NOMO-1 (cell line): ENCODE measurements around the gene TRIOBP.
"Not testable (repeated sequence)": the region's sequence is repeated elsewhere in the genome, so short reads cannot be mapped to it uniquely, and the experiment has no call there.

Experiments used
- DNase-seq, 2 experiments: peaks; one replicate each; lab custom pipeline; 2025; ENCODE audit not compliant: unreplicated experiment in 2 of 2; lab: John Stamatoyannopoulos, UW

Gene TRIOBP

DNA sequence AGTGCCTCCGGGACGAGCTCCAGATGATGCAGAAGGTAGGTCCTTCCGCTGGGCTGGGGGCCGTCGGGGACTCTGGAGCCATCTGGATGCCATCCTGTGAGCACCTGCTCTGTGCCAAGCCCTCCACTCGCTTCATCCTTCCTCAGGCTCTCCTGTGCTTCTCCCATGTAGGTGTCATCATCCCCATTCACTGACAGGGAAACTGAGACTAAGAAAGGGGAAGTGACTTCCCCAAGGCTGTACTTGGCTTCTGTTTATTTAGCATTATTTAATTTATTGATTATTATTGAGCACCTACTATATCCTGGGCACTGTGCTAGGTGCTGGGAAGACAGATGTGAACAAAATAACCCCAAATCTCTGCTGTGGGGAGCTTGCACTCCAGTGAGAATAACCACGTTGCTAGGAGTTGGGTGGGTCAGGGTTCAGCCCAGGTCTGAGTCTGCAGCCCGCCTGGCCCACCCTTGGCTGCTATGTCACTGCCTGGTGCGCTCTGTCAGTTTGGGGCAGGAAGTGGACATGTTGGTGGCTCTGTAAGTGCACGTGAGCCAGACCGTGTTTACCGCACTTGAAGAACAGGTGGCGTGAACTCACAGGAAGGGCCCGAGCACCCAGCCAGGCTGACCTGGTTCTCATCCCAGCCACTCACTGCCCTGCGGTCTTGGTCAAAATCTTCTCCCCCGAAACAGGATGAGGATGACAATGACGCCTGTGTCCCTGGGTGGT lies 75.0 kb downstream of the TRIOBP start:
- no peak for DNase-seq

DNA sequence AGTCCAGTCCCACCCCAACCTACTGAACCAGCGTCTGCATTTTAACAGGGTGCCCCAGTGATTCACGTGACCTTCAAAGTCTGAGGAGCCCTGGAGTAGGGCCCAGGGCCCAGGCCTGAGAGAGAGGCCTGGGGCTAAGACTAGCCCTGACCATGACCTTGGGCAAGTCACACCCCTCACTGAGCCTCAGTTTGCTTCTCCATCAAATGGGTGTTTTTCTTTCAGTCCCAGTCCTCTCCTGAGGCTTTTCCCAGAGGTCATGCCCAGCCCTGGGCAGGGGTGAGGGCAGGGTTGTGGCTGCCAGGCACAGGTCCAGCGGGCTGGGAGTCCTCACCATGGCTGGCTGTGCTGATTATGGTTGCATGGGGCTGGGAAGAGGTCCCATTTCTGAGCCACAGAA lies 77.9 kb downstream of the TRIOBP start:
- no peak for DNase-seq

DNA sequence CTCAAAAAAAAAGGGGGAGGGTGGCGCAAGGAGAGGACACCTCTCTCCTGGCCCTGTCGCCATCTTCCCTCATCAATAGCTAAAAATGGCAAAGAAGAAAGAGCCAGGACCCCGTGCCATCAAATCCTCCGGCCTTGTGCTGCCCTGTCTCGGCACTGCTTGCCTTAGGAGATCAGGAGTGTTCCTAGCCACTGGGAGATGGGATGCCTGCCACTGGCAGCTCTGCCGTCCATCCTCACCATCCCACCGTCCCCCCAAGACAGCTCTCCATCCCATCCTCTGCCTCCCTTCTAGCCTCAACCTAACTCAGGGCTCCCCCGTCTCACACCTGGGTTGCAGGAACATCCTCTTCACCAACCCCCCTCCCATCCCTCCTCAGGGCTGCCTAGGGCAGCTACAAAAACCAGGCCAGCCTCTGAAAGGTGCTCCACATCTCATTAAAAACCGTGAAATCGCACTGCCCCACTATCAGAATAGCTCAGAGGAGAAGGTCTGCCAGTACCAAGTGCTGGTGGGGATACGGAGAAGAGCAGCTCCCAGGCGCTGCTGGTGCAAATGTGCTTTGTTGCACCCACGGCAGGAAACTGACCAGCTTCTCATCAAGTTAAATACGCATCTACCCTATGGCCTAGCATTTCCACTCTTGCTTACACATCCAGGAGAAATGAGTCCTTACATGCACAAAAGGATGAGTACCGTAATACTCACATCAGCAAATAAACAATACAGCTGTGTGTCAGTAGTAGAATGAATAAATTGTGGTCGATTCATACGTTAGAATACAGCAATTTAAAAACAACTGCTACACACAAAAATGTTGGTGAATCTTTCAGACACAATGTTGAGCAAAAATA lies 79.2 kb downstream of the TRIOBP start:
- DNase-seq = no peak

DNA sequence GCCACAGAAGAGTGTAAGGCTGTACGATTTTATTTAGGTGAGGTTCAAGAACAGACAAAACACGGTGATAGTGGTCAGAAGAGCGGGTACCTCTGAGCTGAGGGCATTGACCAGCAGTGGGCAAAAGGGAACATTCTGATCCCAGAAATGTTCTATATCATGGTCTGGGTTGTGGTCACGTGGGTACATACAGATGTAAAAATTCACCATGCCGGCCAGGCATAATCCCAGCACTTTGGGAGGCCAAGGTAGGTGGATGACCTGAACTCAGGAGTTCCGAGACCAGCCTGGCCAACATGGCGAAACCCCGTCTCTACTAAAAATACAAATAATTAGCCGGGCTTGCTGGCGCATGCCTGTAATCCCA lies 79.8 kb downstream of the TRIOBP start:
- DNase-seq = no peak

DNA sequence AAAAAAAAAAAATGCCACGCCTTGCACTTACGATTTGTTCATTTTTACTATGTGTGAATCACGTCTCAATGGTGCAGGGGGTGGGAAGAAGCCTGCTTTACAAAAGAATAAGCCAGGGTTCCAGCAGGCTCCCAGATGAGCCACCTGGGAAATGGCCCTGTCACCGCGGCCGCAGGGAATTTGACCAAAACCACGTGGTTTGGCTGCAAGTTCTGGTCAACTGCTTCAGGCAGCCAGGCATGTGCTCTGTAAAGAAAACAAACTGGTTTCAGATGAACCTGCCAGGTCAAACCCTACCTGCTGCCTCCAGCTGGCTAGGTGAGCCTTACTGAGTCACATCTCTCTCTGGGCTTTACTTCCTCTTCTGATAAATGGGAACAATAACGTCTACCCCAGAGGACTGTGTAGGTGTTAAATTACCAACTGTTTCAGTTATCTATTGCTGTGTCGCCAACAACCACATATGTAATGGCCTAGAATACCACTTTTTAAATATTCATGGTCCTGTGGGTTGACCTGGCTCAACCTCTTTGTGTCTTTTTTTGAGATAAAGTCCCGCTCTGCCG lies 80.4 kb downstream of the TRIOBP start:
- no peak for DNase-seq

DNA sequence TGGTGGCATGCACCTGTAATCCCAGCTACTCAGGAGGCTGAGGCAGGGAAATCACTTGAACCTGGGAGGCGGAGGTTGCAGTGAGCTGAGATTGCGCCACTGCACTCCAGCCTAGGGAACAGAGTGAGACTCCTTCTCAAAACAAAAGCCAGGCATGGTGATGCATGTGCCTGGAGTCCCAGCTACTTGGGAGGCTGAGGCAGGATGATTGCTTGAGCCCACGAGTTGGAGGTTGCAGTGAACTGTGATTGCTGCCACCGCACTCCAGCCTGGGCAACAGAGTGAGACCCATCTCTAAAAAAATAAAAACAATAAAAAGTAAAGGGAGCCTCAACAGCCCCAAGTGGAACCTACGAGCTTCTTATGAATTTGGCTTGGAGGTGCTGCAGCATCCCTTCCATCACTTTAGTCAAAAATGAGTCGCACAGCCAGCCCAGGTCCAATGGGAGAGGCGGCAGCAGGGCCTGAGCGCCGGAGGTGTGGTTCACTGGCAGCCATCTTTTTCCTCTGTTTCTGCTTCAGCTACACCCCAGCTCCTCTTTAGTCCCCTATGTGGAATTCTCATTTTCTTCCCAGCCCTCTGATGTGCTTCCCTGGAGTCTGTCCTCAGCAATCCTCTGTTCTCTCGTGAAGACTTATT lies 81.6 kb downstream of the TRIOBP start:
- DNase-seq = no peak

DNA sequence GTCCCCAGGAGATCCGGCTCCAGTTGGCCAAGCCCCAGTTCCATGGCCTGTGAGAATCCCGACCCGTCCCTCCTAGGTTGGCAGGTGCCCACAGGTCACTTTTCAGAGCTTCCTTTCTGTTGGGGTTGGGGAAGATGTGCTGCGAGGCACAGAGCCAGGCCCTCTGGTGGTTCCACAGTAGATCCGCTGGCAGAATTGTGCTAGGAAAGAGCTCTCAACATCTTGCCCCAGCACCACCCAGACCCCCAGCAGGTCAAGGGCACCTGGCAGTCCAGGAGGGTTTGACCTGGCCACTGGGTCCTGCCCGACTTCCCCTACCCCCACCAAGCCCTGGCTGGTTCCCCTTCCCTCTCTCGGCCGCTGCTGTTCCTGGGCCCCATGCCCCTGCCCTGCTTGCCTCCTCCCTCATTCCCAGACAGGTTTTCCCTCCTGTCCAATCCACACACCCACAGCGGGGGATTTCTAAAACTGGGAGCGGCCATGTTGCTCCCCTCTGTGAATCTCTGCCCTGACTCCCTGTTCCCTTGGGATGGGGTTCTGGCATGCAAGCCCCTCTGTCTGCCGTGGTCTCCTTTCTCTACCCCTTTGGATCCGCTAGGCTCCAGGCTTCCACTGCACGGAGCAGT lies 84.7 kb downstream of the TRIOBP start:
- no peak for DNase-seq

DNA sequence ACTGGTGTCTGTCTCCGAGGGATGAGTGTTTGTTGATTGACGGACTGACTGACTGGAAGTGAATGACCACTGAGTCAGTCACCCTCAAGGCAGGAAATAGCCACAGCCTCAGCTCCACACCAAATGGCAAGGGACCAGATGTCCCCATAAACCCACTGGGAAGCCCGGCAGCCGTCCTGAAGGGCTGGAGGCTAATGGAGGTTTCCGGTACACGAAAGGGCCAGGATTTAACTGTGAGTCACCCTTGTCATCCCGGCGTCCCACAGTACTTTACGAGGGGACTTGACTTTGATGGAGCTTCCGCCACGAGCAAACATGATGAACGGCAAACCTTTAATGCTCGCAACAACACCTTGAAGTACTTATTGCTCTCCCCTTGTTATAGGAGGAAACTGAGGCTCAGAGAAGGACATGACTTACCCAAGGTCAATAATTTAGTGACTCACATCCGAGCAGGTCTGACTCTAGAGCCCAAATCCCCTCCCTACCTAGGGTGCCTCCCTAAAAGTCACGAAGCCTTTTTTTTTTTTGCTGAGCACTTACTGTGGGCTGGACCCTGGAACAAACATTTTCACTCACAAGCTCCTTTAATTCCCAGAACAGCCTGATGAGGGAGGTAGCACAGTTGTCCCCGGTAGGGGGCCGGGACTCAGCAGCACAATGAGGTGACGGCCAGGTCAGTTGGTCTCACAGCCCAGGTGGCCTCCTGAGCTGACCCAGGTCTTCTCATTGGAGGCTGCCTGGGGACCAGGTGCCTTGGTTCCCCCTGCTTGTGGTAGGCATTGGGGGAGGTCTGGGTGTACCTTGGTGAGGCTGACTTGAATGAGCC lies 85.7 kb downstream of the TRIOBP start:
- no peak for DNase-seq

DNA sequence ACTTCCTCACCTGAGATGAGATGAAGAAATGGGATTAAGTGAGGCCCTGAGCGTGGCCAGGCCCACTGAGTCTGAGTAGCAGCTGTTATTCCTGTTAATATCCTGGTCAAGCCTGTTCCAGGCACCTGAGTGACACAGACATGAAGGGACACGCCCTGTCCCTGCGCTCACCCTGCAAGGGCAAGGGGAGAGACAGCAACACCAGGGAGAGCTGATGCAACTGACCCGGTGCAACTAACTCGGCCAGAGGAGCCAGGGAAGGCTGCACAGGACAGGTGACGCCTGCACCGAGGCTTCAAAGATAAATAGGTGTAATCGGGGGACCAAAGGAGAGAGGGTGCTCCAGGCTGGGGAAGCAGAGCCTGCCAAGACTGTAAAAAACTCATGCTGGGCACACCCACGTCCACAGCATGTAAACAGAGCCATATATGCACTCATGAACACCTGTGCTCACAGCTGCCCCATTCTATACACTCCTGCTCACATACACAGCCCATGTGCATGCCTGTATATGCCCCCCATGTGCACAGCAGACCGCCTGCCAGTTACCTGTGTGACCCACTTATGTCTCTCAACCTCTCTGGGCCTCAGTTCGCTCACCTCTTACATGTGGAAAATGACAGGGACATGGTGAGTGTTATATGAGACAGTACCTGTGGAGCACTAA lies 88.1 kb downstream of the TRIOBP start:
- DNase-seq = no peak

DNA sequence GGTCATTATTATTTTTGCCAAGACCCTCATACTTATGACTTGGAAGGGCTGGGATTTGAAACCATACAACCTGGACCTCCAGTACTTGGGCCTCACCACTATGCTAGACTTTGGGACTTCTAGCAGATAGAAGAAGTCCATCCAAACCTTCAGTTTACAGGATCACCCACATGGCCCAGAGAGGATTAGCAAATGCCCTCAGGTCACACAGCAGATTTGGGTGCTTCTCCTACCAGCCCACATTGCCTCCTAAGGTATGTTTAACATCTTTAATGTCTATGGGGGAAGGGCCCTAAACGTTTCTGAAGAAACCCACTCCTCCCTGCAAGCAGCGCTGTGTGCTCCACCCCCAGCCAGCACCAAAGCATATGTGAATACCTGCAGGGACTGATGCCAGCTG lies 93.4 kb downstream of the TRIOBP start:
- no peak for DNase-seq

DNA sequence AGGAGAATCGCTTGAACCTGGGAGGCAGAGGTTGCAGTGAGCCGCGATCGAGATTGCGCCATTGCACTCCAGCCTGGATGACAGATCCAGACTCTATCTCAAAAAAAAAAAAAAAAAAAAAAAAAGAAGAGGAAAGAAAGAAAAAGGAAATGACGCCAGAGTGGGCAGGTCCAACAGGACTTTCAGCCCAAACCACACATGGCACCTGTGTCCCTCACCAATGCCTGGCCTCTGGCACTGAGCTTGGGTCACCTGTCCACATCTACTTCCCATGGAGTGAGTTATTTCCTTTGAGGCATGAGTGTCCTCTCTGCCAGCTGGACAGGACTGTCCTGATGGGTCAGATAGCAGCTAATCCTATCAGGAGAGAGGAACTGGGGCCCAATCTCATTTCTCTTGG lies 95.6 kb downstream of the TRIOBP start:
- DNase-seq = no peak

DNA sequence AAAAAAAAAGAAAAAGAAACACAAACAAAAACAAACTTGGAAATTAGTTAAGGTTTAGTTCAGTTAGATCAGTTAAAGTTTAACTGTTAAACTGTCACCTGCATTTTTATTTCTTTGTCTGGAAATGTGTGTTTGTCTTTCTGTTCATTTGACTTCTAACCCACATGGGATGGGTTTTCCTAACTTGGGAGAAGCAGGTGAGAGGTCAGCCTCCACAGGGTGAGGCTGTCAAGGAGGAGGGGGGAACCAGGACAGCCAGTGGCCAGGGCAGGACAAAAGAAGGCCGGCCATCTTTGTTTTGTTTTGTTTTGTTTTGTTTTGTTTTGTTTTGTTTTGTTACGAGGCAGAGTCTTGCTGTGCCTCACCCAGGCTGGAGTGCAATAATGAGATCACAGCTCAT lies 97.5 kb downstream of the TRIOBP start:
- no peak for DNase-seq

DNA sequence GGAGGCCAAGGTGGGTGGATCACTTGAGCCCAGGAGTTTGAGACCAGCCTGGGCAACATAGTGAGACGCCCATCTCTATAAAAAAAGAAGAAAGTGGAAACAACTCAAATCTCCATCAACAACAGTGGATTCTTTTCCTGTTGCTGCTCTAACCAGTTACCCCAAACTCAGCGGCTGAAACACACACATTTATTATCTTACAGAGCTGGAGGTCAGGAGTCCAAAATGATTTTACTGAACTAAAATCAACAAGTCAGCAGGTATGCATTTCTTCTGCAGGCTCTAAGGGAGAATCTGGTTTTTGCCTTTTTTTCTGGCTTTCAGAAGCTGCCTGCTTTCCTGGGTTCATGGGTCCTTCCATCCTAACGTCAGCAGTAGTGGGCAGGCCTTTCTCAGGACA lies 99.2 kb downstream of the TRIOBP start:
- no peak for DNase-seq

DNA sequence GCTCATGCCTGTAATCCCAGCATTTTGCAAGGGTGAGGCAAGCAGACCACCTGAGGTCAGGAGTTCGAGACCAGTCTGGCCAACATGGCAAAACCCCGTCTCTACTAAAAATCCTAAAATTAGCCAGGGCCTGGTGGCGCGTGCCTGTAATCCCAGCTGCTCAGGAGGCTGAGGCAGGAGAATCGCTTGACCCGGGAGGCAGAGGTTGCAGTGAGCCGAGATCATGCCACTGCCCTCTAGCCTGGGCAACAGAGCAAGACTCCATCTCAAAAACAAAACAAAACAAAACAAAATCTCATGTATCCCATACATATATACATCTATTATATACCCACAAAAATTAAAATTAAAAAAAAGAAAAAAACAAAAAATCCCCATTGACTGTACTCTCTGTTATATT lies 100.4 kb downstream of the TRIOBP start:
- not testable (repeated sequence) for DNase-seq

DNA sequence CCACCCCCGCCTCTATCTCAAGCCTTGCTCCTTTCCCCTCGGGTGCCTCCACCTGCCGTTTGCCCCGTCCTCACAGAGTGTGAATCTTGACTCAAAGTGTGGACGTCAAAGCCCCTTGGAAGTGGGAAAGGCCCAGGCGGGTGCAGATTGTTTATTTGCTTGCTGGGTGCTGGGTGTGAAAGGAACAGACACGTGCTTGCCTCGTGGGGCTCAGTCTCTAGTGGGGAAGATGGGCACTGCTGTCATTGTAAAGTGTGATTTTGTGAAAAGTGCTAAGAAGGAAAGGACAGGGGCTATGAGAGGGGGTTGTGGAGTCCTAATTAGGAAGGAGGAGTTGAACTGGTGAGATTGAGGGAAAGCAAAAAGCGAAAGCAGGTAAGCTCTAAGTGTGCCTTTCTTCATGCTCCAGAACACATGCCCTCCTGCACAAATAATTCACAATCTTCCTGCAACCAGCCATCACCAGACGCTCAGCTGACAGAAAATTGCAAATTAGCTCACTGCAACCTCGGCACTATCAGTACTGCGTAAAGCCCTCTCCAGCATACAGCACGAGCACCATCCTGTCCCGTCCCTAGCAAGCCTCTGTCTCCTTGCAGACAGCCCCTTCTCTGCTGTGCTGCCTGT lies 101.1 kb downstream of the TRIOBP start:
- DNase-seq = no peak

DNA sequence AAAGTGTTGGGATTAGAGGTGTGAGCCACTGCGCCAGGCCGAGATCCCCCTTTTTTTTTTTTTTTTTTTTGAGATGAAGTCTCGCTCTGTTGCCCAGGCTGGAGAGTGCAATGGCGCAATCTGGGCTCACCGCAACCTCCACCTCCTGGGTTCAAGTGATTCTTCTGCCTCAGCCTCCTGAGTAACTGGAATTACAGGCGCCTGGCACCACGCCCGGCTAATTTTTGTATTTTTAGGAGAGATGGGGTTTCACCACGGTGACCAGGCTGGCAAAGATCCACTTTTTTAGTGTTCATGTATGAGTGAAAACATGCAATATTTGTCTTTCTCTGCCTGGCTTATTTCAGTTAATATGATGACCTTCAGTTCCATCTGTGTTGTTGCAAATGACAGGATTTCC lies 103.1 kb downstream of the TRIOBP start:
- not testable (repeated sequence) for DNase-seq

DNA sequence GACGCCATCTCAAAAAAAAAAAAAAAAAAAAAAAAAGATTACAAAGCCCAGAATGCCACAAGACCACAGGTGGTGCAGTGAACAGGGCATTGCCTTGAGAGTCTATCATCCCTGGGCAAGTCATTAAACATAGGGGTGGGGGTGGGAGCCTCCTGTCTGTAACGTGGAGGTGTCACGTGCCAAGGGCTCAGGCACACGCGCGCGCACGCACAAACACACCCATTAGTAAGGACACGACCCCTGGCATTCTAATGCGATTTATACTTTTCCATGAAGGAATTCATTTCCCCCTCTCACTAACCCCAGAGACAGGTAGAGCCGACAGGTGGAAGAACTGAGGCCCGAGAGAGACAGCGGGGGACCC lies 105.1 kb downstream of the TRIOBP start:
- no peak for DNase-seq

DNA sequence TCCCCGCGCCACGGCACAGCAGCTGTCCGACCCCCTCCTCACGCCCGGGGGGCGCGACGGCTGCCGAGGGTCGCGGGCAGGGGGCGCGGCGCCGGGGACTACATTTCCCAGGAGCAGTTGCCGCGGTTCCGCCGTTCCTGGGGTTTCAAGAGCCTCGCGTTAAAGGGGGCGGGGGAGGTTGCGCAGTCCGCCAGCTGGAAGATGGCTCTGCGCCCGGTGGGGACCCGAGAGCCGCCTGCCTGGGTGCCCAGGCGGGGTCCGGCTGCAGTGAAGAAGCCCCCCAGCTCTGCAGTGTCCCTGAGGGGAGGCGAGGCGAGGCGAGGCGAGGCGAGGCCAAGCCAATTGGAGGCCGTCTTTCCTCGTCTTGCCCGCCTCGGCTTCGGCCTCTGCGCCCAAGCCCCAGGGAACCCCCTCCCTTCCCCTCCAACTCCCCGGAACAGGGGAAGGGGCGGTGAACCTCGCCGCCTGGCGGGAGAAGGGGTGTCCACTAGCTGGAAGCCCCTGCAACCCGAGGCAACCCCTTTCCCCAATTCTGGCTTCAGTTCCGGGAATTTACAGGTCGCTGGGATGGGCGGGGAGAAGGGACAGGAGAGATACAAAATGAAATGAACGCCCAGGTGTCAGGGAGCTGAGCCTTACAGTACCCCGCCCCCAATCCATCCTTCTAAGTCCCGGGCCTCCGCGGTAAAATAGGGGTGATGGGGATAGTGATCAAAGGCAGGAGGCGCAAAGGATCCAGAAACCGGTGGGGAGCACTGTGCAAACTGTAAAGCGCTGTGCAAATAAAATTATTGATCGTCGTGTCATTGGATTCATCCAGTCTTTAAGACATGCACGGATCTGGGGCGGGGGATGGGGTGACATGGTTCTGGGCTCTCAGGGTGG lies 105.7 kb downstream of the TRIOBP start:
- DNase-seq = peak; percentile 37 to 55
